ENCODE measurements around the gene SEMA6A.
"Not testable (repeated sequence)": the region's sequence is repeated elsewhere in the genome, so short reads cannot be mapped to it uniquely, and the experiment has no call there.

Gene SEMA6A

DNA sequence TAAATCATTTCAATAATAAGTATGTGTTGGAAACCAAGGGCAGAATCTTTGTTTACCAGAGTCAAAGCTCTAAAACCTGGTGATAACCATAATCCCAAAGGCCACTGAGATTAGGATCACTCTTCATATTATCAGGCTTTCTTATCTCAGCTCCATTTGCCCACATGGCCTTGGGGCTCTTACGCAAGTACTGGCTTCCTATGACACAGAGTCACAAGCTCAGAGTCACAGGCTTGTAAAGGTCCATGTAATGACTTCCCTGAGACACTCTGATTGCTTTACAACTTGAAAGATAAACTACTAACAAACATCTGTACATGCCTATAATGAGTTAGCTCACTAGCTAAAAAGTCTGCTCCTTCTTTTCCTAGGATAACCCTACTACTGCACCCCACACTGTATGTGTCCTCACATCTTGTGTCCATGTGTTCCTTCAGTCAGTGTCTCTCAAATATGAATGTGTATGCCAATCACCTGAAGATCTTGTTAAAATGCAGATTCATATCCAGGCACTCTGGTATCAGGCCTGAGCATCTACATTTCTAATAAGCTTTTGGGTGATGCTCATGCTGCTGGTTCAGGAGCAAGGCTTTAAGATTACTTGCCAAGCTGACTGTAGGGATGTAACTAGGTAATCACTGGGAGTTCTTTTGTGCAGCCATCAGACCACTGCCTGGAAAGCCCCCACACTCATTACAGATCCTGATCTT lies 28.4 kb downstream of the SEMA6A start:
- DNase-seq (ENCODE audit: low spot score), result no peak

DNA sequence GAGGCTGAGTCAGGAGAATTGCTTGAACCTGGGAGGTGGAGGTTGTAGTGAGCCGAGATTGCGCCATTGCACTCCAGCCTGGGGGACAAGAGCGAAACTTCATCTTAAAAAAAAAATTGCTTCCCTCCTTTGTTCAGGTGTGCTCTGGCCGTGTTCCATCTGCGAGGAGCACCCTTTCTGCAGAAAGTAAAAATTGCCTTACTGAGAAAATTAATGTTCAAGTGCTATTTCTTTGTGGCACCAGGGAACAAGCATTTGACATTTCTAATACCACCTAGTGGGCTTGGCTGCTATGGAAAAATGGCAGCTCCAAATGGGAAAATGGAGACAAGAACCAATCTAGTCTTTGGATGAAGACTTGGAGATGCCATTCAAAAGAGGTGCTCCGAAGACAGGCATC lies 29.2 kb downstream of the SEMA6A start:
- DNase-seq (ENCODE audit: low spot score), result not testable (repeated sequence)

DNA sequence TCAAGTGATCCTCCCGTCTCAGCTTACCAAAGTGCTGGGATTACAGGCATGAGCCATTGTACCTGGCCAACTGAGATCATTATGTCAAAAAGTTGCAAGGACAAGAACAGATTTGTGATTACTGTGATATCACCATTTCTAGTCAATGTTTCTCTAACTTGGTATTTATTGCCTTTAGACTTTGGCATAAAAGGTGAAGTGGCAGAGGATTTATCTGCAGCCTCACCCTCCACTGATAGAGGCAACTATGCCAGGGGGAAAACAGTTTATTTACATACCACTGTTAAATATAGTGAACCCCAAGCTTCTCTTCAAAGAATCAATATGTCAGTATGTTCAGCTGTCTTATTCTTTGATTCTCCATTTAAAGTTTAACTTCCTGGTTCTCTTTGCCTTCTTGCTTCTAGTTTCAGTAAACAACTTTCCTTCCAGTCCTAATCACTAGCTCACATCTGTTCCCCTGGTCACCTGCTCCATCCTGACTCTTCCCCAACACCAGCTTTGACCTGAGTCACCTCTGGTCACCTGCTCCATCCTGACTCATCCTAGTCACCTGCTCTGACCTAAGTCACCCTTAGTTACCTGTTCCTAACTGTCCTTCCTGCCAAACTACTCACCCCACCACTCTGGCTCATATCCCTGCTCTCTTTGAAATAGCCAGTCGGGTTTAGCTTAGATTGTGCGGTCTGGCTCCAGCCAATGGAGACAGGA lies 29.9 kb downstream of the SEMA6A start:
- no peak for DNase-seq (ENCODE audit: low spot score)

DNA sequence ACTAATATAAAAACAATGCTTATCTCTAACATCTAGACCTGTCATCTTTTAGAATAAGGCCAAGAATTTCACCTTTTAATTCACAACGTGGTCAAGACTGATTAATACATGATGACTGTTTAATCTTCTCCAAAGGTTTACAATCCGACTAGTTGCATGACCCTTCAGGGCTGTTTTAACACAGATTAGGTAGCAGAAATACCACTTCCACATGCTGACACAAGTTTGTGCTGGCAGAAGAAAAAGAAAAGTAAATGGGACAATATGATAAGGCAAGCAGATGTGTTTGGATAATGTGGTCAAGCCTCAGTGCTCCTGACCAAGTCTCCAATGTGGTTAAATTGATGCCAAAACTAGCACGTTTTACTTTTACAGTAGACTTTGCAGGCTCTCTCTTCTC lies 31.1 kb downstream of the SEMA6A start:
- DNase-seq (ENCODE audit: low spot score), result no peak

DNA sequence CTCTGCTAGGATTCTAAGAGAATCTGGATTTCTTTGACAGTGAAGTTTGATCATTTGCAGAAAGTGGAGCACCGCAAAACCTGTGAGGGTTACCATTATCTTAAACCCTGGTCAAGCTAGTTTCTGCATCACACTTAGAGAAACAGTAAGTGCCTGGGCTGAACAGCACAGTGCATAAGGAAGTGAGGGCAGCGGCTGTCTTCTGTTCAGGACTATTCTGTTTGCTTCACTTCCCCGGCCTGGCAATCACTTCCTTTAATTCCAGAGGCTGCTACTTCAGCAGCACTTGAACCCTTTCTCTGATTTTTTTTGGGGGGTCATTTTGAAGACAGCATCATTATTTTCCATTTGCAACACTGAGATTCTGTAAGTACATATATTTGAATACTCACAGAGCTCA lies 32.0 kb downstream of the SEMA6A start:
- no peak for DNase-seq (ENCODE audit: low spot score)

DNA sequence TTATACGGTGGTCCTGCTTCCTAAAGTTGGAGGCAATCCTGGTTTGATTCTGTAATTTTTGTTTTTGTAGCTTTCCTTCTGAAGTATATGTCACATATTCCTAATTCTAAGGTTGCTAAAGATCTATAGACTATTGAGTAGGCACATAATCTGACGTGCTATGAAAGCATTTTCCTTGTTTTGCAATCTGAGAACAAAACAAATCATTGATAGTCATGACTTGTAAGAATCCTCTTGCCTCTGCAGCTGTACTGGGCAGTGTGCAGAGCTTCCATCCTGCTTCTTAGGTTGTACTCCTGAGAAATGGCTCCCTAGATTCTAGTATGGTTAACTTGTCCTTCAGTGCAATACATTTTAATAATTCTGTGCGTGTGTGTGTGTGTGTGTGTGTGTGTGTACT lies 35.4 kb downstream of the SEMA6A start:
- no peak for DNase-seq (ENCODE audit: low spot score)

DNA sequence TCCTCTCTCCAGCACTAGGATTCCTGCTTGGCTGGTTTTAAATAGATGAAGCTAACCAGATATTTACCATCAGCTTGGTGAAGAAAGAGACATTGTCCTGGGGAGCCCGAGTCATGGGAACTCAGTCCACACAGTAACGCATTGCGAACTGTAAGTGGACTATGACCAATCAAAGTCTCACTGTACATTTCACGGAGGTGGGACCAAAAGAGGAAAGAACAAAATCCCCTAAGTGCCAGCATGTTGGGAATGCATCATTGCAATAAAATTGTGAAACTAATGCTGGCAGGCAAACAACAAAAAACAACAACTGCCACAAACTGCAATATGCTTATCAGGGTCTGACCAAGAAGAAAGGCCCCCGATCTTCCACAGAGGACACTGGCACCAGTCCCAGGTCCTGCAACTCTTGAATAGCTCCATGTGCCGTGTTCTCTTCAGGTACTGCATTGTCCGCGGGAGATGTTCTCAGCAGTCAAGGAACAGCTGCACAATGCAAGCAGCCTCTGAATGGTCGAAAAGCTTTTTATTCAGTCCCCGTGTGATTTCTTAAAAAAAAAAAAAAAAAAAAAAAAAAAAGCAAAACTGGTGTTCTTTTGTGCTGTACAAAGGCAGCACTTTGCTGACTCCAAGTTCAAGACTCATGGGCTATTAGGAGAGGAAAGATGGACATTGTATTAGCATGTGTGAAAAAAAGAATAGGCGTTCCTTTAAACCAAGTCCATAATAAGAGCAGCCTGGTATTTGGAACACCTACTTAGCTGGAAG lies 38.1 kb downstream of the SEMA6A start:
- no peak for DNase-seq (ENCODE audit: low spot score)

DNA sequence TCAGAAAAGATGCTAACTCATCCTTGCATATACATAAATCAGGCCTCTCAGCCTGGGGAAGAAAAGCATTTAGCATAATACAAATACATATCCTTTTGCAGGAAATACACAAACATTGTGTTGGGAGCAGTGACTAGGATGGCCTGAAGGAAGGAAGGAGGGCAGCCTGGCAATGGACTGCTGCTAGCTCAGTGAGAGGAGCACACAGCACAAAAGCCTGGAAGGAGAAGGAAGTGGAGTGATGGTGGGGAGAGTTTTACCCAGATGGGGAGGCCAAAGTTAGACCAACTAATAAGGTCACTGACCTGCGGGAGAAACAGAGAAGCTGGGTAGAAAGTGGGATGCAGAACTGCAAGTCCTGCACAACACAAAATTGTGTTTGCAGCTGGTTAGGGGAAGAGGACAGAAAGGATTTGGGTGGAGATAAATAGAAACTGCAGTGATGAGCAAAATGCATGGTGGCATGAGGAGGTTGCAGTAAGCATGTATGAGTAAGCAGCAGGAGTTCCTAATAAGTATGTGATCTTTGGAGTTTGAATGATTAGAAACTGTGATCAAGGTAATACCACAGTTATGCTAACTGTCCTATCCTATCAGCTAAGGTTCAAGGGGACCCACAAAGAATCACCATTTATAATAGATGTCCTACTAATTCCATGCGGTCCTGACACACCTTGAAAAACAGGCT lies 39.5 kb downstream of the SEMA6A start:
- DNase-seq (ENCODE audit: low spot score), result no peak

DNA sequence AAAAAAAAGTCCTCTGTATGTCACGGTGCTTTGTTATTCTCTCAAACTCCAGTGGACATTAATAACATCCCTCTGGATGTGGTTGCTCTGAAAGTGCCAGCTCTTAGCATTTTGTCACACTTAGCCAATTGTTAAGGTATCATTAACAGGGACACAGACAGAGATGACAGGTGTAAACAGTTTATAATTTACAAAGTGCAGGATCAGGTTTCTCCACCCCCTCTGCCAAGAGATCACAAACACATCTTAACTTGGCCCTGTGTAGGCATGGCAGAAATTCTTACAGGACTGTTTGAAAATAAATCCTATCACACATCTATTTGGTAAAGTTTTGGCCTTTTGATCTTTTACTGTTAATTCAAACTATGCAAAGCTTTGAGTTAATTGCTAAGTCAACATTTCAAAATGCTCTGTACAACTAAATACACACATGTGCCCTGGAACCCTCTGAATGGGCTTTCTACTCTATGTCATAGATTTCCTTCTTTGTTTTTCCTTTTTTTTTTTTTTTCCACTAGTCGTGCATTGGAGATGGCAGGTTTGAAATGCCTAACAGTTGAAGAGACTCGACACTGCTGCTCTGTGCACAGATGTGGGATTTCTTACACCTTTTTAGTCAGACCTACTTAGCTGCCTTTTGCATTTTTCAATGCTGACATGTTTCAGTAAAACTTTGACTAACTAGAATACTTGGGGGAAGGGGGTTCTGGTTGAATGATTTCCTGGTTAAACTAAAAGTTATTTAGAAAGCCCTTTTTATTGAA lies 41.7 kb downstream of the SEMA6A start:
- DNase-seq (ENCODE audit: low spot score), result no peak

DNA sequence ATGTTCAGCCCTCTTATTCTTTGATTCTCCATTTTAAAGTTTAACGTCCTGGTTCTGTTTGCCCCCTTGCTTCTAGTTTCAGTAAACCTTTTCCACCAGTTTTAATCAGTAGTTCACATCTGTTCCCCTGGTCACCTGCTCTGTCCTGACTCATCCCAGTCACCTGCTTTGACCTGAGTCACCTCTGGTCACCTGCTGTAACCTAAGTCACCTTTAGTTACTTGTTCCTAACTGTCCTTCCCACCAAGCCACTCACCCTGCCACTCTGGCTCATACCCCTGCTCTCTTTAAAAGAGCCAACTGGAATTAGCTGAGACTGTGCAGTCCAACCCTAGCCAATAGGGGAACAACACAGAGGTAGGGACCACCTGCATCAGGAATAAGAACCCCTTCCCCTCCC lies 43.0 kb downstream of the SEMA6A start:
- no peak for DNase-seq (ENCODE audit: low spot score)

DNA sequence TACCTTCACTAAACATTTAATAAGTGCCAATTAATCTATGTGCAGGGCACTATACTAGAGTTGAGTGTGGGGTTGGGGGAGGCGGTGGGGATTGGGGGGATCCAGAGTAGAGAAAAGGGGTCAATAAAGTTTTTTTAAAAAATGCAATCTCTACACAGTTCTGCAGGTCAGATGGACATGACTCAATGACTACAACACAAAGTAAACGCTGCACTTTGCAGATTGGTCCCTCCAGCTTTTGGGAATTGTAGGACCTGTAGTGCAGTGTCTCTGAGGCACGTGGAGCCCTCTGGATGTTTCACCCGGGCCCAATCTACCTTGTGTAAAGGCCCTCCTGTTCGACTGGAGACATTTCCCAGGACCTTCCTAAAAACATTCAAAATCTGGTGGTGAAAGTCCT lies 43.5 kb downstream of the SEMA6A start:
- DNase-seq (ENCODE audit: low spot score), result no peak

DNA sequence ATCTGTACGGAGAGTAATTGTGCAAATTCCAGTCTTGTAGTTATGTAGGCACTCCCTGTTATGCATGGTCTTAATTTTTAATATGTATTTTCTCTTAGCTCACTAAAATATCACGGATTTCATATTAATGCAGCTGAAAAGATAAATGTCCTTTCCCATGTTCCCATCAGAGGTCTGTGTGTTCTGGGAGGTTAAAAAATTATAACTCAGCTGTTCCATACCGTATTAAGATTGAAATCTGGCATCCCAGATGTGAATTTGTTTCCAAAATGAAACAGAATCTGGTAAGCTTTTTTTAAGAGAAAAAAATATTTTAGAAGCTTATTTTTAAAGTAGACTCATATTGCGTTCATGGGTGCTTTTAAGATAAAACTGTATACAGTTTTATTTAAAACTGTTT lies 44.3 kb downstream of the SEMA6A start:
- no peak for DNase-seq (ENCODE audit: low spot score)

DNA sequence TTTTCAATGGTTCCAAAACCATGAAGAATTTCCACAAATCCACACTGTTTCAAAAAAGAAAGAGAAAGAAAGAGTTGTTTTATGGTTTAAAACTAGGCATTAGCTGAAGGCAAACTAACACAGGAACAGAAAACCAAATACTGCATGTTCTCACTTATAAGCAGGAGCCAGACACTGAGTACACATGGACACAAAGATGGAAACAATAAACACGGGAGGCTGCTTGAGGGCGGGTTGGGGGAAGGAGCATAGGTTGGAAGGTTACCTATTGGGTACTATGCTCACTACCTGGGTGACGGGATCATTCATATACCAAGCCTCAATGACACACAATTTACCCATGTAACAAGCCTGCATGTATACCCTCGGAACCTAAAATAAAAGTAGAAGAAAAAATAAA lies 45.0 kb downstream of the SEMA6A start:
- DNase-seq (ENCODE audit: low spot score), result no peak

DNA sequence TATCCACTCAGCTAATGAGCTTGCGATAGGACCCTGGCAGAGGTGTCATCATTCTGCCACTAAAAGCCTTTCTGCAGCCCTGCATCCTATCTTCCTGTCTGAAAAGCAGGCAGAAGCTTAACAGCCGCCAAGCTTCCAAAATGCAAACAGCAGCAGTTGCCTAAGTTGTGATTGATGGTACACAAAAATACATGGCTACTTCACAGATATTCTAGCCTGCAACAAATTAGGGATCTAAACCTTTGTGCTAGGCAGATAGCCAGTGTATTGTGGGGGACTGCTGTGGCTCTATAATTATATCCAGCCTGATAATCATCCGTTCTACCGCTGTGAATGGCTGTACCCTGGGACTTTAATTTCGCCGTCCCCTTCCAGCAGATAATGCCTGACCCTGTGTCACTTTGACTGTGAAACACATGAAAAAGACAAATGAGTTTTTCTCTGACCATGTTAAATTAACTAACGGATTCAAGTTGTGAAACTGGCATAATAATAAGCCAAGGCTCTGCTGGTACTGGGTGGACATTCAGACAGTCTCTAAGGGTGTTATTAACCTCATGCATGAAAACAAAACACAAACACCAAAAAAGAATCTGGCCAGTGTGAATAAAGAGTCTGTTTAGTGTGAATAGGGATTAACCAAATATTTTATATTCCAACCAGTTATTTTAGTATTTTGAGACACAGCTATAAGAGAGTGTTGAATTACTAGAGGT lies 45.9 kb downstream of the SEMA6A start:
- DNase-seq (ENCODE audit: low spot score), result no peak

DNA sequence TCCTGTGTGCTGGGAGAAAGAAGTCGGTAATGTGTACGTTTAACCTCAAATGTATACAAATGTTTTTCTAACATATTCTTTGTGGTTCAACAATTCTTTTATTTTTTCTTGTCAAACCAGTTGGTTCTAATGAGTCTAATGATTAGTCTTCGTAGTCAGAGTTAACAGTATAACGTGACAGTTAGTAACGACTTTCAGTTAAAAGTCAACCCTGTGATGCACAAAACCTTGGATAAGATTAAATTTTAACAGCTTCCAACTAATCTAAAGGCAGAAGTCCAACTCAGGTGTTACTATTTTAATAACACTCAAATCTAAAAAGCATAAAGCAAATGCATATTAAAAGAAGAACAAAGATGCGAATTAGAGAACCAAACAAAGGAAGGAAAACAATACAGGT lies 47.0 kb downstream of the SEMA6A start:
- DNase-seq (ENCODE audit: low spot score), result no peak

DNA sequence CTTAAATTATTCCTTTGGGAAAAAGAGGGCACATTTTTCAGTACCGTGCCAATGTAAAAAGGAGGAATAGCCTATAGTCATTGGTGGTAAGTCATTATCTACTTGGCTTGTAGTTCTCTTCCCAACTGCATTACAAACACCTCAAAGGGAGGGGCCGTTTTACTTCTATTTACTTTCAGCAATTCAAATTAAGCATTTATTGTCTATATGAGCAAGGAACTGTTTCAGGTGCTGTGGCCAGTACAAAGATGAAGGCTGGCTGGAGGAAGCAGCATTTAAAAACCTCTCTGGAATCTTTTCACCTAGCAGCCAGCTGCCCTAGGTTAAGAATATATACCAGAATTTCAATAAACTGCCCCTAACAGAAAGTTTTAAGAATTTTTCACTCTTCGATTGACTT lies 48.9 kb downstream of the SEMA6A start:
- no peak for DNase-seq (ENCODE audit: low spot score)

DNA sequence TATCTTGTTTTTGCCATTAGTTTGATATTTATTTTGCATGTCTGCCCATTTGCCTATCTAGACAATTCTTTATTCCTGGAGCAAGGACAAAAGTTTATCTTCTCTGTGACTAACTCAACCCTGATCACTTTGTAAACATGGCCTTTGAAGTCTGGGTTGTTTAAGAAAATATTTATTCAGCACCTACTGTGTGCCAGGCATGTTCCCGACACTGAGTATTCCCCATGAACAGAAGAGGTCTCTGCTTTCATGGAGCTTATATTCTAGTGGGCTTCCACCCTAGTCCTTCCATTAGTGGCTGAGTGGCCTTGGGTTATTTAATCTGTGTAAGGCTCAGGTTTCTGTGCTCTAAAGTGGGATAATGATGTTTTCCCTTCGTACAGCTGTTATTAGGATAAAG lies 49.7 kb downstream of the SEMA6A start:
- DNase-seq (ENCODE audit: low spot score), result no peak

DNA sequence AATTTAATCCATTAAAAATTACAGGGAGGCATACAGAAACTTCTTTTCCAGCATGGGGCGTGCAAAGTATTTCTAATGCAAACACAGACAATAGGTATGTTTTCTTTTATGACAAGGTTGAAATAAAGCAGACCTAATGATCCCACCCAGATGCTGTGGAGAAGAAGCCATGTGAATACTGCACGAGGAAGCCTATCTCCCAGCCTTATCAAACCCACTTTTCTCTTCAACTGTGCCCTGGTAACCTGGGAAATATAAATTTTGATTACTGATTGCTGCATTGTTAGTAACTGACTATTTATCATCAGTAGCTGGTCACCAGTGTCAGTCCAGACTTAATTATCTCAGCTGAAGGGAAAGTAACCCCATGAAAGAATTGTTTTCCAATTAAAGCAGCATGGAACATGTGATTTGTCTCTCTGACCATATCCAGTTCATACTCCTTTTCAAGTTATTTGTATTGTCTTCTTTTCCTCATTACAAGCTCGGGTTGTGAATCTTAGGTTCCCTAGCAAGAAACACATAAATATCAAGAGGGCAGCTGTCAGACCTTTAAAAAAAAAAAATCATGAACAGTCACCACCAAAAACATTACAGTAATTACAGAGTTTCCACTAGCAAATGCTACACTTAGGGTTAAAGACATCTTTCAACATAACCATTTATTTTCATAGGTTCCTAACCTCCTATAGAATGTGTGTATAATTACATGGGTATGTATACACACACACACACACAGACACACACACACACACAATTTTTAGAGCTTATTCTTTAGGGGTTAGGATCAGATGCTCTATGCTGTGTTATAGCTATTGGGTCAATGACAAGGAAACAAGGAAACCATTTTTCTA lies 50.3 kb downstream of the SEMA6A start:
- DNase-seq (ENCODE audit: low spot score), result no peak

DNA sequence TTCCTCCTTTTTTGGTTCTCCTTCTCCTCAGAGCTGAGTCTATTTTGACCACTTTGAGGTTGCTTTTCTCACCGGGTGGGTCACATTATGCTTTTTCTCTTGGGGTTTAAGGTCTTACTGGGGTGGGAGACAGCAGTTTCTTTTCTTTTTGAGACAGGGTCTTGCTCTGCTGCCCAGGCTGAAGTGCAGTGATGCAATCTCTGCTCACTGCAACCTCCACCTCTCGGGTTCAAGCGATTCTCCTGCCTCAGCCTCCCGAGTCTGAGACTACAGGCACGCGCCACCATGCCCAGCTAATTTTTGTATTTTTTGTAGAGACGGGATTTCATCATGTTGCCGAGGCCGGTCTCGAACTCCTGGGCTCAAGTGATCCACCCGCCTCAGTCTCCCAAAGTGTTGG lies 51.4 kb downstream of the SEMA6A start:
- not testable (repeated sequence) for DNase-seq (ENCODE audit: low spot score)
